Progenitor cell of endocrine pancreas (in vitro differentiated cells): ENCODE data around the gene SPOUT1. TPM values are rescaled to one million over a fixed set of nuclear protein-coding genes. Genes with fewer than 3 reads are reported as not detected.
A peak's percentile ranks its signal among the peaks of the same experiment; 100 is the strongest.

Source experiments
- DNase-seq: peaks from one replicate; pipeline ENCODE4 v3.0.0; 2021; ENCODE audit warnings: low spot score; ENCODE audit not compliant: unreplicated experiment
- H3K27ac Mint-ChIP-seq: 2 replicates; pipeline ENCODE4 v1.8.0; 2021; ENCODE audit warnings: mild to moderate bottlenecking, moderate library complexity, mixed read lengths
- H3K27me3 Mint-ChIP-seq: 2 replicates; pipeline ENCODE4 v1.8.0; 2021; ENCODE audit warnings: mixed read lengths
- H3K36me3 Mint-ChIP-seq: 2 replicates; pipeline ENCODE4 v1.8.0; 2022; ENCODE audit warnings: mixed read lengths; ENCODE audit not compliant: insufficient read depth
- H3K4me1 Mint-ChIP-seq: 2 replicates; pipeline ENCODE4 v1.8.0; 2021; ENCODE audit warnings: low read depth, mixed read lengths
- H3K4me3 Mint-ChIP-seq: 2 replicates; pipeline ENCODE4 v1.8.0; 2021; ENCODE audit warnings: low read depth, mild to moderate bottlenecking, moderate library complexity, mixed read lengths
- H3K9me3 Mint-ChIP-seq: 2 replicates; pipeline ENCODE4 v1.8.0; 2021; ENCODE audit warnings: low read depth, mixed read lengths
- total RNA-seq: library from RNA; stranded (reverse); gene quantifications from 2 replicates; pipeline ENCODE4 v1.2.1, GENCODE V29; 2021
- TF ChIP-seq, protein P1 (sequence below): fragments of 200-600 bp; sonication (generic); IDR thresholded peaks from one replicate; pipeline ENCODE4 v1.5.0; 2021; ENCODE audit warnings: antibody characterized with exemption, mild to moderate bottlenecking; ENCODE audit not compliant: unreplicated experiment

SPOUT1 gene
- total RNA-seq, 1 donor from 2014 or later = 47.5 TPM

DNA sequence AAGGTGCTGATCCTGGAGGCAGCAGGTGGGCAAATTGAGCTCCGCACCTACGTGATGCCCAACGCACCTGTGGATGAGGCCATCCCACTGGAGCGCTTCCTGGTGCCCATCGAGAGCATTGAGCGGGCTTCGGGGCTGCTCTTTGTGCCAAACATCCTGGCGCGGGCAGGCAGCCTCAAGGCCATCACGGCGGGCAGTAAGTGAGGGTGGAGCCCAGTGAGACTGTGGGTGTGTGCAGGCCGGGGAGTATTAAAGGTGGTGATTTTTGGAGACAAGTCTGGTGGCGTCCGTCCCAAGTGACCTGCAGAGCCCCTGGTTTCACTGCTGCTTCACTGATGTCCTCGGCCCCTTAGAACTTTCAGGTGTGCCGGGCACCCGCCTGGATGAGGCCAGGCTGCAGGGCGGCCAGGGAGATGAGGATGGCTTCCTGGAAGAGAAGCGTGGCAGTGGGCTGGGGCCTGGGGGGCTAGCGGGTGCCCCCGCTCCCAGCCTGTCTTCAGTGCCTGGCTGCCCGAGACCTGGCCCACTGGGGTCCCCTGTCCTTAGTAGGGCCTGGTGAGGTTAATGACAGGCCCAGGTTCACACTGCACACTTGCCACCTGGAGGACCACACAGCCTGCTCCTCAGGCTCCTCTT, 7.1 kb downstream of the SPOUT1 start:
- peaks cover 3% of the 10 kb centered on the region for H3K4me1 Mint-ChIP-seq
- no peak for DNase-seq
- H3K4me3 Mint-ChIP-seq = no peak overlapping the region
- H3K27me3 Mint-ChIP-seq = no peaks in the 10 kb centered on the region
- TF ChIP-seq, protein P1, sequence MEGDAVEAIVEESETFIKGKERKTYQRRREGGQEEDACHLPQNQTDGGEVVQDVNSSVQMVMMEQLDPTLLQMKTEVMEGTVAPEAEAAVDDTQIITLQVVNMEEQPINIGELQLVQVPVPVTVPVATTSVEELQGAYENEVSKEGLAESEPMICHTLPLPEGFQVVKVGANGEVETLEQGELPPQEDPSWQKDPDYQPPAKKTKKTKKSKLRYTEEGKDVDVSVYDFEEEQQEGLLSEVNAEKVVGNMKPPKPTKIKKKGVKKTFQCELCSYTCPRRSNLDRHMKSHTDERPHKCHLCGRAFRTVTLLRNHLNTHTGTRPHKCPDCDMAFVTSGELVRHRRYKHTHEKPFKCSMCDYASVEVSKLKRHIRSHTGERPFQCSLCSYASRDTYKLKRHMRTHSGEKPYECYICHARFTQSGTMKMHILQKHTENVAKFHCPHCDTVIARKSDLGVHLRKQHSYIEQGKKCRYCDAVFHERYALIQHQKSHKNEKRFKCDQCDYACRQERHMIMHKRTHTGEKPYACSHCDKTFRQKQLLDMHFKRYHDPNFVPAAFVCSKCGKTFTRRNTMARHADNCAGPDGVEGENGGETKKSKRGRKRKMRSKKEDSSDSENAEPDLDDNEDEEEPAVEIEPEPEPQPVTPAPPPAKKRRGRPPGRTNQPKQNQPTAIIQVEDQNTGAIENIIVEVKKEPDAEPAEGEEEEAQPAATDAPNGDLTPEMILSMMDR = no peak
- no peaks in the 10 kb centered on the region for H3K9me3 Mint-ChIP-seq
- no peak overlapping the region for H3K27ac Mint-ChIP-seq
- H3K36me3 Mint-ChIP-seq = peaks cover 7% of the 10 kb centered on the region

DNA sequence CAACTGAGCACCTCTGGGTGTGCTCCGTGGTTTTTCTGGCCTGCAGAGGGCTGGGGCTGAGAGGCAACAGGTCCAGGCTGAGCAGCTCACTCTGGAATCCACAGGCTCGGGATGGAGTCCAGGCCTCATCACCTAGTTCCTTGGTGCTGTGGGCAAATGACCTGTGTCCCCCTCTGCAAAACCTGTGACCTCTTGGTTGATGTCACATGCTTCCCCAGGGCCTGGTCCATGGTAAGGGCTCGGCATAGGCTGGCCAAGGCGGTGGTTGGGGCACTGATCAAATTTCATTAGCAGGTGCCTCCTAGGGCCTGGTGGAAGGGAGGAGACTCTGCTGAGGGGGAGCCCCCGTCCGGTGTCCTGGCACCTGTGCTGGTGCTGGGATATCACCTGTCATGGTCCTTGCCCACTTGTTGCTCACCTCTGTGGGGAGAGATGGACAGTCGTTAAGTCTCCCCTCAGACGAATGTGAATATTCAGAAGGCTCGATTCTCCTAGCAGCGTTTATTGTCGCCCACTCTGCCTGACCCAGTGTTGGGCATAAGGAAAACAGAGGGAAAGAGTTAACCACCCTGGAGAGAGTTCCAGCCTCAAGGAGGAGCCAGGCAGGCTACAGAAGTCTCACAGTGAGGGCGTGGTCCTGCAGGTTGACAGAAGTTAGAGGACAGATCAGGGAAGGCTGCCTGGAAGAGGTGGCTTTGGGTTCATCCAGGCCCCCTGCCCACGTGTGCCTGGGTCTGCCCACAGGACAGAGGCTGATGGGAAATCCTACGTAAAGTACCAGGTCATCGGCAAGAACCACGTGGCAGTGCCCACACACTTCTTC, 7.8 kb downstream of the SPOUT1 start:
- H3K4me1 Mint-ChIP-seq = peaks cover 3% of the 10 kb centered on the region
- no peak overlapping the region for H3K4me3 Mint-ChIP-seq
- no peaks in the 10 kb centered on the region for H3K27me3 Mint-ChIP-seq
- peaks cover 4% of the 10 kb centered on the region for H3K36me3 Mint-ChIP-seq
- TF ChIP-seq, protein P1 = no peak
- H3K9me3 Mint-ChIP-seq = no peaks in the 10 kb centered on the region
- no peak overlapping the region for H3K27ac Mint-ChIP-seq
- no peak for DNase-seq

DNA sequence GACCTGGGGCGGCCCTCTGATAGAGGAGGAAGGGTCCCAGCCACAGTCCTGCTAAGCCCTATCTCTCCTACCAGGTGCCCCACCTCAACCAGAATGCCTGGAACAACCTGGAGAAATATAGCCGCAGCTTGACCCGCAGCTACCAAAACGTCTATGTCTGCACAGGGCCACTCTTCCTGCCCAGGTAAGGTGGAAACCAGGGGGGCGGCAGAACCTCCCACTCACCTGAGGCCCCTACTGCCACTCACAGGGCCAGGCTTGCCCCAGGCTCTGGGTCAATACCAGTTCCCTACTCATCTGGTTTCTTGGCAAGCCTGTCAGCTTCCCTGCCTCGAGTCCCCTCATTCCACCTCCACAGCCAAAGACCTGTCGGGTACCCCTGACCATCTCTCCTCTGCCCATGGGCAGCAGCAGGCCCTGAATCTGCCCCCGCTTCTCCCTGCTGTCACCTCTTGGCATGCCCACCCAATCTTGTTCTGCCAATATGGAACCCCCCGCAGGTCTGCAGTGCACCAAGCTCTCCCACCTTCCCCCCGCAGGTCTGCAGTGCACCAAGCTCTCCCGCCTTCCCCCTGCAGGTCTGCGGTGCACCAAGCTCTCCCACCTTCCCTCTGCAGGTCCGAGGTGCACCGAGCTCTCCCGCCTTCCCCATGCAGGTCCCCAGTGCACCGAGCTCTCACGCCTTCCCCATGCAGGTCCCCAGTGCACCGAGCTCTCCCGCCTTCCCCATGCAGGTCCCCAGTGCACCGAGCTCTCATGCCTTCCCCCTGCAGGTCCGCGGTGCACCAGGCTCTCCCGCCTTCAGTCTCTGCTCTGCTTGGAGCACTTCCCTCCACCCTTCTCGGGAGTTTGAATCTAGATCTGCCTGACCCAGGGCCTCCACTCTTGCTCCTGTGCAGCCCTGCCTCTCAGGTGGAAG, 8.7 kb downstream of the SPOUT1 start:
- H3K27ac Mint-ChIP-seq = no peak overlapping the region
- no peaks in the 10 kb centered on the region for H3K9me3 Mint-ChIP-seq
- H3K27me3 Mint-ChIP-seq = no peaks in the 10 kb centered on the region
- H3K36me3 Mint-ChIP-seq = peaks cover 4% of the 10 kb centered on the region
- H3K4me1 Mint-ChIP-seq = peaks cover 3% of the 10 kb centered on the region
- TF ChIP-seq, protein P1 = no peak
- DNase-seq = no peak
- no peak overlapping the region for H3K4me3 Mint-ChIP-seq

- Mint-ChIP-seq H3K27ac (no peak overlapping the region), H3K36me3 (peaks cover 4% of the 10 kb centered on the region), H3K4me1 (peaks cover 3% of the 10 kb centered on the region), H3K27me3 (no peaks in the 10 kb centered on the region), H3K4me3 (peak overlapping the region; percentile 42), H3K9me3 (no peaks in the 10 kb centered on the region)
- TF ChIP-seq, protein P1 = no peak
- DNase-seq = no peak
Observed at GRCh38 chr9:128819716-128820664, 9.6 kb downstream of the SPOUT1 start.
